H9 (cell line): ENCODE results near the gene EXOC2. TPM values are rescaled to one million over a fixed set of nuclear protein-coding genes. Genes with fewer than 3 reads are reported as not detected.

Experiments
- DNase-seq: peaks from one replicate; pipeline ENCODE4 v3.0.0-alpha.2; 2017
- H2AFZ ChIP-seq: one replicate; pipeline ENCODE4 v1.6.1; 2013; ENCODE audit warnings: mild to moderate bottlenecking, low read length, control low read depth, moderate library complexity
- H2AK5ac ChIP-seq: 2 replicates; pipeline ENCODE4 v1.6.1; 2013; ENCODE audit warnings: low read length, control low read depth, mixed read lengths; ENCODE audit not compliant: insufficient read length
- H2BK120ac ChIP-seq: one replicate; pipeline ENCODE4 v1.6.1; 2013; ENCODE audit warnings: low read depth, mild to moderate bottlenecking, low read length, control low read depth, inconsistent platforms; ENCODE audit not compliant: poor library complexity, severe bottlenecking
- H2BK12ac ChIP-seq: 2 replicates; pipeline ENCODE4 v1.6.1; 2013; ENCODE audit warnings: low read length, control low read depth, mixed read lengths, low read depth; ENCODE audit not compliant: insufficient read length
- H2BK15ac ChIP-seq: 2 replicates; pipeline ENCODE4 v1.6.1; 2013; ENCODE audit warnings: low read depth, low read length, control low read depth
- H2BK20ac ChIP-seq: one replicate; pipeline ENCODE4 v1.6.1; 2013; ENCODE audit warnings: low read depth, mild to moderate bottlenecking, low read length, control low read depth, inconsistent platforms; ENCODE audit not compliant: poor library complexity, severe bottlenecking
- H2BK5ac ChIP-seq: 2 replicates; pipeline ENCODE4 v1.6.1; 2013; ENCODE audit warnings: low read length, control low read depth, mixed read lengths; ENCODE audit not compliant: insufficient read length
- H3K14ac ChIP-seq: 2 replicates; pipeline ENCODE4 v1.6.1; 2013; ENCODE audit warnings: low read length, control low read depth; ENCODE audit not compliant: insufficient read depth
- H3K18ac ChIP-seq: 2 replicates; pipeline ENCODE4 v1.6.1; 2013; ENCODE audit warnings: low read depth, mild to moderate bottlenecking, mixed read lengths, low read length, control low read depth; ENCODE audit not compliant: insufficient read length
- H3K23ac ChIP-seq: 2 replicates; pipeline ENCODE4 v1.6.1; 2013; ENCODE audit warnings: low read length, control low read depth, mixed read lengths, low read depth; ENCODE audit not compliant: insufficient read length
- H3K23me2 ChIP-seq: 2 replicates; pipeline ENCODE4 v1.6.1; 2013; ENCODE audit warnings: low read depth, mild to moderate bottlenecking, mixed read lengths, low read length, control low read depth; ENCODE audit not compliant: insufficient read length, poor library complexity, severe bottlenecking
- H3K27ac ChIP-seq: 2 replicates; pipeline ENCODE4 v1.5.1; 2013; ENCODE audit warnings: low read length, control low read depth, mixed read lengths, low read depth; ENCODE audit not compliant: insufficient read length
- H3K27me3 ChIP-seq: 2 replicates; pipeline ENCODE4 v1.6.1; 2013; ENCODE audit warnings: low read length, control low read depth, inconsistent platforms; ENCODE audit not compliant: insufficient read depth
- H3K4ac ChIP-seq: 2 replicates; pipeline ENCODE4 v1.6.1; 2013; ENCODE audit warnings: low read depth, mild to moderate bottlenecking, control low read depth, inconsistent platforms, low read length, moderate library complexity
- H3K4me1 ChIP-seq: 2 replicates; pipeline ENCODE4 v1.6.1; 2013; ENCODE audit warnings: low read length, control low read depth, inconsistent platforms; ENCODE audit not compliant: insufficient read depth
- H3K4me2 ChIP-seq: 2 replicates; pipeline ENCODE4 v1.6.1; 2013; ENCODE audit warnings: low read length, control low read depth, mixed read lengths; ENCODE audit not compliant: insufficient read length, insufficient read depth
- H3K56ac ChIP-seq: 2 replicates; pipeline ENCODE4 v1.6.1; 2013; ENCODE audit warnings: low read depth, mild to moderate bottlenecking, mixed read lengths, low read length, control low read depth; ENCODE audit not compliant: insufficient read length
- H3K79me1 ChIP-seq: 2 replicates; pipeline ENCODE4 v1.6.1; 2013; ENCODE audit warnings: low read depth, mild to moderate bottlenecking, moderate library complexity, low read length, control low read depth, inconsistent platforms; ENCODE audit not compliant: insufficient read depth, poor library complexity, severe bottlenecking
- H3K79me2 ChIP-seq: 2 replicates; pipeline ENCODE4 v1.6.1; 2013; ENCODE audit warnings: low read length, control low read depth, inconsistent platforms; ENCODE audit not compliant: insufficient read depth
- H3K9ac ChIP-seq: 2 replicates; pipeline ENCODE4 v1.6.1; 2013; ENCODE audit warnings: low read length, control low read depth, mixed read lengths; ENCODE audit not compliant: insufficient read length; ENCODE audit errors: extremely low read depth
- H3K9me3 ChIP-seq: one replicate; pipeline ENCODE4 v1.6.1; 2013; ENCODE audit warnings: low read depth, low read length, inconsistent platforms; ENCODE audit not compliant: control insufficient read depth
- H3T11ph ChIP-seq: one replicate; pipeline ENCODE4 v1.6.1; 2013; ENCODE audit warnings: mild to moderate bottlenecking, low read length, control low read depth, inconsistent platforms
- H4K20me1 ChIP-seq: one replicate; pipeline ENCODE4 v1.6.1; 2013; ENCODE audit not compliant: control insufficient read depth, insufficient read length, insufficient read depth
- H4K5ac ChIP-seq: 2 replicates; pipeline ENCODE4 v1.6.1; 2013; ENCODE audit warnings: low read depth, mild to moderate bottlenecking, mixed read lengths, low read length, control low read depth; ENCODE audit not compliant: insufficient read length
- H4K8ac ChIP-seq: replicated peaks from 2 replicates; pipeline ENCODE4 v1.6.1; 2013; ENCODE audit warnings: low read length, control low read depth, mixed read lengths, low read depth; ENCODE audit not compliant: insufficient read length
- H4K91ac ChIP-seq: 2 replicates; pipeline ENCODE4 v1.6.1; 2013; ENCODE audit warnings: low read depth, mild to moderate bottlenecking, moderate library complexity, mixed read lengths, low read length, control low read depth; ENCODE audit not compliant: insufficient read length
- H3K27ac Mint-ChIP-seq, 3 experiments: 2 replicates in 2 of 3; 3 replicates in 1 of 3; pipeline ENCODE4 v1.8.0; 2020 to 2021; ENCODE audit warnings: mixed read lengths in 3 of 3, mild to moderate bottlenecking in 1 of 3, moderate library complexity in 1 of 3
- H3K27me3 Mint-ChIP-seq: 2 replicates; pipeline ENCODE4 v1.8.0; 2021; ENCODE audit warnings: low read depth, mild to moderate bottlenecking, moderate library complexity, mixed read lengths
- H3K36me3 Mint-ChIP-seq, 3 experiments: 2 replicates in 2 of 3; 3 replicates in 1 of 3; pipeline ENCODE4 v1.8.0; 2020 to 2021; ENCODE audit warnings: low read depth in 3 of 3, mixed read lengths in 3 of 3; ENCODE audit not compliant: insufficient read depth in 1 of 3
- H3K4me1 Mint-ChIP-seq, 2 experiments: 2 replicates each; pipeline ENCODE4 v1.8.0; 2020; ENCODE audit warnings: mixed read lengths in 2 of 2
- H3K4me3 Mint-ChIP-seq, 2 experiments: 2 replicates in 1 of 2; 3 replicates in 1 of 2; pipeline ENCODE4 v1.8.0; 2020 to 2021; ENCODE audit warnings: mild to moderate bottlenecking in 2 of 2, mixed read lengths in 2 of 2, moderate library complexity in 1 of 2
- H3K9me3 Mint-ChIP-seq, 2 experiments: 2 replicates in 1 of 2; 3 replicates in 1 of 2; pipeline ENCODE4 v1.8.0; 2020; ENCODE audit warnings: mild to moderate bottlenecking in 2 of 2, mixed read lengths in 2 of 2, moderate library complexity in 1 of 2
- CTCF ChIP-seq: fragments of 200-600 bp; sonication (generic); conservative IDR thresholded peaks from 3 replicates; pipeline ENCODE4 v1.8.0; 2021; ENCODE audit warnings: antibody characterized with exemption, mild to moderate bottlenecking
- WGBS: extraction: QIAGEN DNeasy Blood & Tissue Kit; methylation state at CpG from one replicate; pipeline ENCODE4 v1.1.7; 2013; ENCODE audit warnings: missing lambda C conversion rate, low lambda C conversion rate, mixed read lengths; ENCODE audit not compliant: insufficient read length; ENCODE audit errors: extremely low coverage; 5-methylcytosine and 5-hydroxymethylcytosine counted together
- total RNA-seq: library from RNA; stranded (reverse); gene quantifications from 2 replicates; pipeline ENCODE4 v1.2.1, GENCODE V29; 2021

The EXOC2 gene
- total RNA-seq, 1 experiment from 2014 or later = 29.9 TPM

DNA sequence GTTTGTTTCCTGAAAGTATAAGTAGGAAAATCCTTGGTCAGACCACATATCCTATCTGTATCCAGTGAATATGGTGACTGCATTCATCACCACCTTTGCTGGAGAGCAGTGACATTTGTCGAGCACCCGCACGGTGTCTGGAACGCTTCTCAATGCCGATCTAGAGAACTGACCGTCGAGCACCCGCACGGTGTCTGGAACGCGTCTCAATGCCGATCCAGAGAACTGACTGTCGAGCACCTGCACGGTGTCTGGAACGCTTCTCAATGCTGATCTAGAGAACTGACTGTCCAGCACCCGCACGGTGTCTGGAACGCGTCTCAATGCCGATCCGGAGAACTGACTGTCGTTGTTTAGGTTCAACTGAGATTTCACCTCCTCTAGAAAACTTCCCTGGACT is 103.8 kb downstream of the EXOC2 start:
- Mint-ChIP-seq H3K9me3 (no peaks in the 10 kb centered on the region), H3K4me1 (peaks cover 13 to 22% of the 10 kb centered on the region in 2 experiments), H3K36me3 (peaks cover 22 to 33% (median 27%) of the 10 kb centered on the region in 3 experiments), H3K4me3 (no peak overlapping the region), H3K27ac (no peak overlapping the region), H3K27me3 (no peaks in the 10 kb centered on the region)
- Histone ChIP-seq H3K79me1 (peaks cover 2% of the 10 kb centered on the region), H3K27ac (no peak overlapping the region), H2AFZ (no peak overlapping the region), H4K20me1 (no peaks in the 10 kb centered on the region), H3K79me2 (no peaks in the 10 kb centered on the region; the same call in 1 of the 2 replicates), H3K23me2 (no peaks in the 10 kb centered on the region), H3K18ac (no peak overlapping the region), H2BK20ac (no peak overlapping the region), H3K23ac (no peak overlapping the region), H3T11ph (no peak overlapping the region), H2BK12ac (no peak overlapping the region), H3K9me3 (no peaks in the 10 kb centered on the region), H3K4ac (no peak overlapping the region), H3K14ac (no peak overlapping the region), H2AK5ac (no peak overlapping the region), H3K4me2 (no peak overlapping the region), H4K91ac (no peak overlapping the region), H3K56ac (no peak overlapping the region), H3K4me1 (peaks cover 4% of the 10 kb centered on the region; the same call in 1 of the 2 replicates), H3K27me3 (no peaks in the 10 kb centered on the region), H4K8ac (no peak overlapping the region), H3K9ac (no peak overlapping the region), H2BK15ac (no peak overlapping the region), H2BK120ac (no peak overlapping the region), H2BK5ac (no peak overlapping the region), H4K5ac (no peak overlapping the region)
- no CpG with 5 or more reads among the region's 22 CpGs for WGBS
- no peak for TF ChIP-seq CTCF
- no peak for DNase-seq
